MM.1S (cell line): Measurements from ENCODE around the gene TBRG4.

Experiments
- EZH2 ChIP-seq: fragments of 300-600 bp; sonication (generic); optimal IDR thresholded peaks from 2 replicates; pipeline ENCODE3; 2017; ENCODE audit warnings: low read depth, mild to moderate bottlenecking, antibody characterized with exemption, low read length, mixed read lengths
- TF ChIP-seq, protein P1 (sequence below): fragments of 300-600 bp; sonication (generic); IDR thresholded peaks from 2 replicates; pipeline ENCODE4 v1.5.1; 2016; ENCODE audit warnings: antibody characterized with exemption, low read length, mixed read lengths

DNA sequence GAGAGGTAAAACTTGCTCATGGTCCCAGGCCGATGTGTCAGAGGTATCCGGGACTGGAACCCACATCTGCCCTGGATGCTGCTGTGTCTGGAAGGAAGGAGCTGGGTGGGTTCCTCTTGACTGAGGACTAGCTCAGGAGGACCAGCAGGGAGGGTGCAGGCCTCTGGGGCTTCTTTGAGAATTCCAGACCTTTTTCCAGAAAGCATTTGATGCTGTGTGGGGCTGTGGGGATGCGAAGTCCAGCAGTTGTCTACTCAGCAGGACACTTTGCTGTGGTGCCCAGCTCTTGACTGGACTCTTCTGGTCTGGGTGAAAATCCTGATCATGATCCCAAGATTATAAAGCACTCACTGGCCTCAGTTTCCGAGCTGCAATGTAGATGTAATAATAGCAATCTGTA is 47.8 kb upstream of the TBRG4 start:
- no peak for TF ChIP-seq EZH2
- TF ChIP-seq, protein P1, sequence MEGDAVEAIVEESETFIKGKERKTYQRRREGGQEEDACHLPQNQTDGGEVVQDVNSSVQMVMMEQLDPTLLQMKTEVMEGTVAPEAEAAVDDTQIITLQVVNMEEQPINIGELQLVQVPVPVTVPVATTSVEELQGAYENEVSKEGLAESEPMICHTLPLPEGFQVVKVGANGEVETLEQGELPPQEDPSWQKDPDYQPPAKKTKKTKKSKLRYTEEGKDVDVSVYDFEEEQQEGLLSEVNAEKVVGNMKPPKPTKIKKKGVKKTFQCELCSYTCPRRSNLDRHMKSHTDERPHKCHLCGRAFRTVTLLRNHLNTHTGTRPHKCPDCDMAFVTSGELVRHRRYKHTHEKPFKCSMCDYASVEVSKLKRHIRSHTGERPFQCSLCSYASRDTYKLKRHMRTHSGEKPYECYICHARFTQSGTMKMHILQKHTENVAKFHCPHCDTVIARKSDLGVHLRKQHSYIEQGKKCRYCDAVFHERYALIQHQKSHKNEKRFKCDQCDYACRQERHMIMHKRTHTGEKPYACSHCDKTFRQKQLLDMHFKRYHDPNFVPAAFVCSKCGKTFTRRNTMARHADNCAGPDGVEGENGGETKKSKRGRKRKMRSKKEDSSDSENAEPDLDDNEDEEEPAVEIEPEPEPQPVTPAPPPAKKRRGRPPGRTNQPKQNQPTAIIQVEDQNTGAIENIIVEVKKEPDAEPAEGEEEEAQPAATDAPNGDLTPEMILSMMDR: no peak
